LNCAP (cell line): ENCODE measurements around the gene SLC7A1.

ENCODE experiments used
- CTCF ChIP-seq: fragments of 450-650 bp; IDR thresholded peaks from 2 replicates; pipeline ENCODE4 v1.5.1; 2017; ENCODE audit warnings: mild to moderate bottlenecking

Gene SLC7A1

GRCh38 chr13:29484236-29484635, 111.3 kb downstream of the SLC7A1 start:
- no peak for TF ChIP-seq CTCF

GRCh38 chr13:29483623-29484022, 111.9 kb downstream of the SLC7A1 start:
- no peak for TF ChIP-seq CTCF

GRCh38 chr13:29483211-29483610, 112.3 kb downstream of the SLC7A1 start:
- TF ChIP-seq CTCF, result no peak

- TF ChIP-seq CTCF, result no peak
Observed at GRCh38 chr13:29482504-29482903, 113.0 kb downstream of the SLC7A1 start.

- TF ChIP-seq CTCF, result no peak
Observed at GRCh38 chr13:29481603-29482002, 113.9 kb downstream of the SLC7A1 start.

- TF ChIP-seq CTCF, result no peak
Observed at GRCh38 chr13:29480893-29481525, 114.5 kb downstream of the SLC7A1 start.

- TF ChIP-seq CTCF, result no peak
Observed at GRCh38 chr13:29479716-29480492, 115.6 kb downstream of the SLC7A1 start.
